SK-N-MC (cell line): Measurements from ENCODE around the gene C6orf118.

Experiments
- DNase-seq: peaks from one replicate; pipeline ENCODE4 v3.0.0-alpha.2; 2011; ENCODE audit warnings: low read depth, low spot score
- H3K27ac ChIP-seq: fragments of 200-600 bp; sonication (generic); 2 replicates; pipeline ENCODE4 v1.5.1; 2016; ENCODE audit warnings: mixed run types
- H3K36me3 ChIP-seq: fragments of 200-600 bp; sonication (generic); 2 replicates; pipeline ENCODE4 v1.6.1; 2017; ENCODE audit warnings: antibody characterized with exemption, low read length, mixed read lengths; ENCODE audit not compliant: insufficient read depth
- H3K4me3 ChIP-seq: fragments of 200-600 bp; sonication (generic); 2 replicates; pipeline ENCODE4 v1.5.1; 2016
- H3K9ac ChIP-seq: fragments of 200-600 bp; sonication (generic); 2 replicates; pipeline ENCODE4 v1.8.0; 2017; ENCODE audit warnings: mixed run types, mixed read lengths; ENCODE audit not compliant: insufficient read length
- H3K9me3 ChIP-seq: fragments of 200-600 bp; sonication (generic); 2 replicates; pipeline ENCODE4 v1.6.1; 2017; ENCODE audit warnings: low read depth, mild to moderate bottlenecking, antibody characterized with exemption, low read length, moderate library complexity, mixed read lengths
- EZH2 ChIP-seq: fragments of 200-600 bp; sonication (generic); IDR thresholded peaks from one replicate; pipeline ENCODE4 v1.6.1; 2017; ENCODE audit warnings: antibody characterized with exemption
- FOXP2 ChIP-seq: optimal IDR thresholded peaks from 2 replicates; pipeline ENCODE3; 2011; ENCODE audit warnings: mild to moderate bottlenecking, moderate library complexity; ENCODE audit not compliant: insufficient read depth; ENCODE audit errors: extremely low read length, control extremely low read depth
- POLR2AphosphoS5 ChIP-seq: IDR thresholded peaks from 2 replicates; pipeline ENCODE4 v1.6.1; 2012; ENCODE audit warnings: mild to moderate bottlenecking, low read depth, low read length, borderline replicate concordance

The C6orf118 gene

DNA sequence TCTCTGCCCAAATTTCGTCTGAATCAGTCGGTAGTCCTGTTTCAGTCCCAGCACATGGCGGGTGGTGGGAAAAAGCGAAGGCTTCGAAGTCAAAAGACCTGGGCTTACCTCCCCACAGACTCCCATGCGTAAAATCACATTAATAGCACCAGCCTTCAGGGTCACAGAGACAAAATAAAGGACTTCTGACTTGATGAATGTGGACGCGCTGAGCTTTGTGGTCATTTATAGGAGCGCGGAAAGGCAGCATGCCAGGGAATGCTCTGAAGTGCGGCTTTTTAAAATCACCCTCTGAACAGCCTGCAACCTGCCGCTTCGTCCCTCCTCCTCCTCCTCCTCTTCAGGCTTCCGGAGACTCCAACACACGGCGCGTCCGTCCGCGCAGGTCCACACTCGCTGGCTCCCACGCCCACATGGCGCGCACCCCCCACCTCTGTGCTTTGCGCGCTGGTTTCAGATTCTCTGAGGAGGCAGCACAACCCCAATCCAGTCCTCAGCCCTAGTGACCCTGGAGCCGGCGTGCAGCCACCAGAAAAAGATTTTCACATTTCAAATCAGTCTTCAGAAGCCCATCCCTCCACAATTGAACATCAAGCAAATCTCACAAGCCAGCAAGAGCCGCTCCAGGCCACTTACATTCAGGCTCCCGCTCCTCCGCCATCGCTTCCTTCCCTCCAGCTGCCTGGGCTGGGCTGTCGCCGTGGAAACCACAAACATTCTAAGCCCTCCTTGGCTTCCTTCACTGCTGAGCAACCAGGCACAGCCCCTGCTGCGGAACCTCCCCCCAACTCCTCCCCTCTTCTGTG is at the start of gene C6orf118:
TSS of gene C6orf118 (minus strand) at position 680 of the 806 bp plus-strand sequence. CDS start at position 661, 19 bp downstream.
- Histone ChIP-seq H3K27ac (no peak within 1 kb of the TSS), H3K9ac (no peak within 1 kb of the TSS), H3K9me3 (no peaks in the 10 kb centered on the region), H3K4me3 (peak within 1 kb of the TSS; percentile 6; the same call in 1 of the 2 replicates), H3K36me3 (no peaks in the 10 kb centered on the region)
- TF ChIP-seq FOXP2 (no peak), EZH2 (no peak), POLR2AphosphoS5 (no peak)
- DNase-seq, result peak; percentile 1

DNA sequence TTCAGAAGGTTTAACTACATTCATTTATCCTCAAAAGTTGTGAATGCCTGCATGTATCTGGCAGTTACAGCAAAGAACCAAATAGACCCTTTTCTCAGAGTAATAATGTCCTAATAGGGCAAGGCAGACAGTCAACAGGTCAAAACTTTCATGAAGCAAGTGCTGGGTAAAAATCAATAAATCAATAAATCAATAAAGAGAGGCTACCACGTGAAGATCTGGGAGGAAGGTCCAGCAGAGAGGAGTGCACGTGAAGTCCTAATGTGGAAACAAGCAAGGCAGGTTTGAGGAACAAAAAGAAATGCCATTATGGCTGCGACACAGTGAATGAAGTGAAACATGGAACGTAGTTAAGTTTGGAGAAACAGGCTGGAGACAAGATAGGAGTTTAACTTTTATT is 36.3 kb upstream of the C6orf118 start:
- H3K27ac ChIP-seq, result no peak overlapping the region
- no peak overlapping the region for H3K9ac ChIP-seq
- no peaks in the 10 kb centered on the region for H3K36me3 ChIP-seq
- H3K4me3 ChIP-seq, result no peak overlapping the region
- no peak for DNase-seq
- TF ChIP-seq FOXP2, result no peak
- TF ChIP-seq POLR2AphosphoS5, result no peak
- no peak for TF ChIP-seq EZH2
- no peaks in the 10 kb centered on the region for H3K9me3 ChIP-seq

GRCh38 chr6:165340532-165340931 is 31.1 kb upstream of the C6orf118 start:
- H3K36me3 ChIP-seq, result no peaks in the 10 kb centered on the region

GRCh38 chr6:165325609-165326008 is 16.2 kb upstream of the C6orf118 start:
- H3K27ac ChIP-seq, result no peak overlapping the region
- H3K36me3 ChIP-seq, result no peaks in the 10 kb centered on the region
- H3K9ac ChIP-seq, result no peak overlapping the region
- H3K9me3 ChIP-seq, result 0 out of 2 replicates have a peak, but pooled peaks cover 3% of the 10 kb centered on the region
- no peak for DNase-seq
- no peak overlapping the region for H3K4me3 ChIP-seq
- TF ChIP-seq FOXP2 (no peak), EZH2 (no peak), POLR2AphosphoS5 (no peak)

More at GRCh38 chr6:165340532-165340931, 31.1 kb upstream of the C6orf118 start:
- Histone ChIP-seq H3K27ac (no peak overlapping the region), H3K4me3 (no peak overlapping the region), H3K9ac (no peak overlapping the region), H3K9me3 (no peaks in the 10 kb centered on the region)
- DNase-seq, result no peak
- TF ChIP-seq FOXP2, result no peak
- TF ChIP-seq POLR2AphosphoS5, result no peak
- TF ChIP-seq EZH2, result no peak

DNA sequence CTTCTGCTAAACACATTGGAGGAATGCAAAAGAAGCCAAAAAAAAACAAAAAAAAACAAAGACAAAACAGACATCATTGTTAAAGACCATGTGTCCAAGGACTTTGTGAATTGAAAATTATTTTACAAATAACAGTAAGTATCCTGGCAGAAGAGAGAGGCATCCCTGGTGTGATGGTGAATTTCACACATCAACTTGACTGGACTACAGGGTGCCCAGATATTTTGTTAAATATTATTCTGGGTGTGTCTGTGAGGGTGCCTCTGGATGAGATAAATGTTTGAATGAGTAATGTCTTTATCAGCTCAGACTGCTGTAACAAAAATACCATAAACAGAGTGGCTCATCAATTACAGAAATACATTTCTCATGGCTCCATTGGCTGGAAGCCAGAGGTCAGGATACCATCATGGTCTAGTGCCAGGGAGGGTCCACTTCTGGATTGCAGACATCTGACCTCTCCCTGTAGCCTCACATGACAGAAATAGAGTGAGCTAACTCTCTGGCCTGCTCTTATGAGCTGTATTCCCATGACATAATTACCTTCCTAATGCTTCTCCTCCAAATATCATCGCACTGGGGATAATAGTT is 12.2 kb upstream of the C6orf118 start:
- H3K9ac ChIP-seq, result no peak overlapping the region
- TF ChIP-seq FOXP2, result no peak
- no peak for TF ChIP-seq EZH2
- no peak for TF ChIP-seq POLR2AphosphoS5
- no peak overlapping the region for H3K27ac ChIP-seq
- H3K4me3 ChIP-seq, result no peak overlapping the region
- DNase-seq, result no peak
- H3K36me3 ChIP-seq, result no peaks in the 10 kb centered on the region
- H3K9me3 ChIP-seq, result 0 out of 2 replicates have a peak, but pooled peaks cover 3% of the 10 kb centered on the region

GRCh38 chr6:165321150-165321549 is 11.7 kb upstream of the C6orf118 start:
- no peaks in the 10 kb centered on the region for H3K36me3 ChIP-seq
- TF ChIP-seq EZH2, result no peak
- no peak for TF ChIP-seq POLR2AphosphoS5
- TF ChIP-seq FOXP2, result no peak
- 0 out of 2 replicates have a peak, but pooled peaks cover 3% of the 10 kb centered on the region for H3K9me3 ChIP-seq
- no peak overlapping the region for H3K9ac ChIP-seq
- no peak overlapping the region for H3K4me3 ChIP-seq
- no peak overlapping the region for H3K27ac ChIP-seq
- no peak for DNase-seq

GRCh38 chr6:165317723-165318122 is 8.3 kb upstream of the C6orf118 start:
- TF ChIP-seq POLR2AphosphoS5 (no peak), FOXP2 (no peak), EZH2 (no peak)
- no peaks in the 10 kb centered on the region for H3K36me3 ChIP-seq
- H3K4me3 ChIP-seq, result no peak overlapping the region
- DNase-seq, result no peak
- H3K27ac ChIP-seq, result no peak overlapping the region
- 0 out of 2 replicates have a peak, but pooled peaks cover 3% of the 10 kb centered on the region for H3K9me3 ChIP-seq
- no peak overlapping the region for H3K9ac ChIP-seq

DNA sequence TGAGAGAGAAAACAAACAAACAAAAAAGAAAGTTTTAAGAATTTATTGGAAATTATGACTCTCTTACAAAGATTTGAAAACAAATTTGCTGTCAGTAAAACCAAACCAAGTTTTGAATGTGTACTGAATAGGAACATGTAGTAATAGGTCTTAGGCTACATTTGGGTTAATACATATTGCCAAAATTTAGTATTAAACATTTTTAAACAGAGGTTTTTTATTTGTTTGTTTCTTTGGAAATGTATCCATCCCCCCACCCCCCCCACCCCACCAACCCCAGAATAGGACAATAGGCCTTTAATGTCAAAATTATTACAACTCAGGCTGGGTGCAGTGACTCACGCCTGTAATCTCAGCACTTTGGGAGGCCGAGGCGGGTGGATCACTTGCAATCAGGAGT is 2.5 kb downstream of the C6orf118 start:
- no peaks in the 10 kb centered on the region for H3K36me3 ChIP-seq
- no peak for TF ChIP-seq FOXP2
- no peak for TF ChIP-seq POLR2AphosphoS5
- no peak for TF ChIP-seq EZH2
- no peak for DNase-seq
- H3K4me3 ChIP-seq, result no peak overlapping the region
- H3K9ac ChIP-seq, result no peak overlapping the region
- H3K9me3 ChIP-seq, result no peaks in the 10 kb centered on the region
- H3K27ac ChIP-seq, result no peak overlapping the region
